ENCODE measurements around the gene SYT9. TPM values are rescaled to one million over a fixed set of nuclear protein-coding genes. Genes with fewer than 3 reads are reported as not detected.

The SYT9 gene
- total and polyA plus RNA-seq, 2 of the 8 experiments (the other 6 are each of a cell fraction or from before 2014, with no cell fraction given), result 1.5 to 2.9 TPM

DNA sequence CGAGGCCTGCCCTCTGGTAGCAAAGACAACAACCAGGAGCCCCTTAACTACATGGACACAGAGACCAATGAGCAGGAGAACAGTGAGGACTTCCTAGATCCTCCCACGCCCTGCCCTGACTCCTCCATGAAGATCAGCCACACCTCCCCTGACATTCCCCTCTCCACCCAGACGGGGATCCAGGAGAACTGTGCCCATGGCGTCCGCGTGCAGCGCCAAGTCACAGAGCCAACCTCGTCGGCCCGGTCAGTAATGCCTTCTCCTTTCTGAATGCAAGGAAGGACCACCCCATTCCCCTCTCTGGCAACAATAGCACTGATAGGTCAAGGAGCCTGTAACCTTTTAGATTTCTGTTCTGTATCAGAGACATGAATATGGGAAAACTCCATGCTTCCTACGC, 51.4 kb downstream of the SYT9 start:
- Histone ChIP-seq H3K4me3 (ENCODE audit: extremely low read depth in 1 of 4, insufficient read depth in 2 of 4, low read depth in 3 of 4, low read length in 4 of 4) (no peak overlapping the region), H3K23me2 (ENCODE audit: low read depth, low read length) (no peaks in the 10 kb centered on the region), H3K4me2 (ENCODE audit: insufficient read depth in 1 of 2, low read depth in 2 of 2, low read length in 2 of 2) (no peak overlapping the region), H3K4ac (replicated peaks; ENCODE audit: insufficient read length, low read depth, low read length) (no peak overlapping the region), H3K9ac (replicated peaks in 1 of 4; ENCODE audit: extremely low read depth in 1 of 4, low read depth in 3 of 4, low read length in 3 of 4) (no peak overlapping the region), H2AFZ (ENCODE audit: low read length) (no peak overlapping the region), H4K91ac (replicated peaks; ENCODE audit: insufficient read length, low read length) (no peak overlapping the region), H3K14ac (ENCODE audit: insufficient read length) (no peak overlapping the region), H2BK12ac (ENCODE audit: low read depth, low read length) (no peak overlapping the region), H3K27ac (ENCODE audit: low read depth, low read length) (no peak overlapping the region), H3K79me2 (ENCODE audit: control insufficient read depth in 1 of 2, insufficient read depth in 2 of 2, low read length in 2 of 2) (no peaks in the 10 kb centered on the region), H3K79me1 (ENCODE audit: low read depth, low read length) (no peaks in the 10 kb centered on the region), H3K56ac (replicated peaks; ENCODE audit: insufficient read length, low read depth, low read length) (no peak overlapping the region), H4K5ac (ENCODE audit: insufficient read length, low read depth, low read length) (no peak overlapping the region), H2BK20ac (ENCODE audit: low read length) (no peak overlapping the region), H3K18ac (ENCODE audit: extremely low read depth, low read length) (no peak overlapping the region), H3K27me3 (replicated peaks in 1 of 4; ENCODE audit: control insufficient read depth in 3 of 4, extremely low read depth in 1 of 4, insufficient read depth in 3 of 4, low read length in 3 of 4) (no peaks in the 10 kb centered on the region), H2AK5ac (ENCODE audit: low read depth, low read length) (no peak overlapping the region), H3K23ac (ENCODE audit: insufficient read length) (no peak overlapping the region), H2BK120ac (replicated peaks; ENCODE audit: low read depth, low read length) (no peak overlapping the region), H3K9me3 (ENCODE audit: insufficient read depth in 2 of 2, low read depth in 1 of 2, low read length in 1 of 2) (no peaks in the 10 kb centered on the region), H4K20me1 (replicated peaks in 1 of 2; ENCODE audit: control insufficient read depth in 1 of 2, insufficient read depth in 2 of 2, low read length in 2 of 2) (no peaks in the 10 kb centered on the region), H2BK15ac (ENCODE audit: low read length) (no peak overlapping the region), H2BK5ac (ENCODE audit: low read depth, low read length) (no peak overlapping the region), H4K8ac (ENCODE audit: extremely low read depth, insufficient read depth, low read length) (no peak overlapping the region), H3K4me1 (replicated peaks in 1 of 4; ENCODE audit: control insufficient read depth in 3 of 4, insufficient read depth in 4 of 4, low read length in 3 of 4) (no peaks in the 10 kb centered on the region), H3K36me3 (ENCODE audit: control insufficient read depth in 2 of 4, insufficient read depth in 4 of 4, low read length in 3 of 4) (no peaks in the 10 kb centered on the region)
- 91% methylated on average over 11 of the region's 11 CpGs; no CpG with 5 or more reads in 1 of the 2 experiments for WGBS, 2 experiments (ENCODE audit: extremely low coverage in 1 of 2, insufficient coverage in 1 of 2, insufficient read length in 1 of 2, insufficient replicate concordance in 2 of 2, low coverage in 1 of 2, low lambda C conversion rate in 2 of 2, missing lambda C conversion rate in 1 of 2)
- FAIRE-seq (no peak), DNase-seq (ENCODE audit: low read depth in 1 of 2, low spot score in 2 of 2) (no peak)
- CTCF ChIA-PET (ENCODE audit: partially characterized antibody), result interaction anchor here (0.8 to 0.9 kb wide), 2 partner anchors 13 to 181 kb away, joined by 3 to 5 read pairs; no protein-coding TSS in a partner anchor
- no peak for TF ChIP-seq GABPA (IDR thresholded peaks at IDR 0.05; ENCODE audit: borderline replicate concordance, insufficient read depth, low read length)
- no peak for TF ChIP-seq JUN (IDR thresholded peaks at IDR 0.05; ENCODE audit: low read depth, low read length)
- TF ChIP-seq MAFK (IDR thresholded peaks at IDR 0.05; ENCODE audit: low read depth, low read length), result no peak
- TF ChIP-seq BRCA1 (IDR thresholded peaks at IDR 0.05; ENCODE audit: low read depth, low read length), result no peak
- TF ChIP-seq SIRT6 (IDR thresholded peaks at IDR 0.05; ENCODE audit: low read length), result no peak
- no peak for TF ChIP-seq HDAC6 (IDR thresholded peaks at IDR 0.05; ENCODE audit: low read depth, low read length)
- no peak for TF ChIP-seq CREB1 (IDR thresholded peaks at IDR 0.05)
- no peak for TF ChIP-seq SRF (IDR thresholded peaks at IDR 0.05; ENCODE audit: low read depth, low read length)
- TF ChIP-seq PHF8 (conservative IDR thresholded peaks at IDR 0.05; ENCODE audit: low read depth, low read length), result no peak
- TF ChIP-seq YY1 (IDR thresholded peaks at IDR 0.05; ENCODE audit: low read depth, low read length), result no peak
- TF ChIP-seq ASH2L (IDR thresholded peaks at IDR 0.05; ENCODE audit: low read length), result no peak
- TF ChIP-seq CBX8 (IDR thresholded peaks at IDR 0.05; ENCODE audit: borderline replicate concordance, low read depth, low read length), result no peak
- TF ChIP-seq TBP (IDR thresholded peaks at IDR 0.05; ENCODE audit: low read depth, low read length), result no peak
- TF ChIP-seq HDAC2 (IDR thresholded peaks at IDR 0.05; ENCODE audit: borderline replicate concordance in 1 of 2, low read depth in 2 of 2, low read length in 2 of 2), result no peak
- POLR2A ChIA-PET (ENCODE audit: partially characterized antibody), result no interaction called here

Measured in H1 (cell line).